Measurements from ENCODE around the gene HOXA11. TPM values are rescaled to one million over a fixed set of nuclear protein-coding genes. Genes with fewer than 3 reads are reported as not detected.

HOXA11 gene
- total RNA-seq, 1 donor from 2014 or later, result not detected

DNA sequence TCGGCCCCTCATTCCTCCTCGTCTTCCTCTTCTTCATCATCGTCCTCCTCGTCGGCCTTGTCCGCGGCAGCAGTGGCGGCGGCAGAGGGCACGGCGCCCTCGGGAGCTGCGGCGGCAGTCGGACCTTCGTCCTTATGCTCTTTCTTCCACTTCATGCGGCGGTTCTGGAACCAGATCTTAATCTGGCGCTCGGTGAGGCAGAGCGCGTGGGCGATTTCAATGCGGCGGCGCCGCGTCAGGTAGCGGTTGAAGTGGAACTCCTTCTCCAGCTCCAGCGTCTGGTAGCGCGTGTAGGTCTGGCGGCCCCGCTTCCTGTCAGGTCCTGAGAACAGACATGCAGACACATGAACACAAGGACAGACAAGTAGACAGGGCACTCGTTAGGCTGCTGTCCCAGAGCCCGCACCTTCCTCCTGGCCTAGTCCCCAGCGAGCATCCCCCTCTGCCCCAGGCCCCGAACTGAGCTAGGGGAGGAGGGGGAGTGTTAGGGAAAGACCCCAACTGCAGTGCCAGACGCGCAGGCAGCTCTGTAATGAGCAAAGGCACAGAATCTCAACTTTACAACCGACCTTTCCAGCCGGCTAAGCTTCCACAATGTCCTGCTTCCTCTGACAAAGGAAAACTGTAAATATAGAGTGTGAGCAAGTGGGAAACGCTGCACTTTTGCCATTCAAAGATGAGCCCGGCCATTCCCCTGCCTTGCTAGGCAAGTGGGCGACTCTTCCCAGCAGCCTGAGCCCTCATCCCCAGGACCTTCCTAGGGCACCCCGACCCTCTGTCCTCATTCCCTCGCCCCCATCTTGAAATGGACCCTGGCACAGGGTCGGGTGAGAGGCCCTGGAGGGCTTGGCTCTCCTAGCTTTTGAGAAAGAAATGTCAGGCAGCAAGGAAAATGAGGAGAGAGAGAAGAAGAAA lies 29.9 kb downstream of the HOXA11 start:
- Mint-ChIP-seq H3K27ac (ENCODE audit: unreplicated experiment) (no peak overlapping the region), H3K4me1 (ENCODE audit: low read depth) (peaks cover 19% of the 10 kb centered on the region), H3K36me3 (ENCODE audit: low read depth) (peaks cover 7% of the 10 kb centered on the region), H3K4me3 (ENCODE audit: unreplicated experiment) (peak overlapping the region; percentile 28), H3K27me3 (ENCODE audit: low read depth) (peaks cover 83% of the 10 kb centered on the region), H3K9me3 (ENCODE audit: low read depth) (peaks cover 4% of the 10 kb centered on the region)
- TF ChIP-seq, protein P1, sequence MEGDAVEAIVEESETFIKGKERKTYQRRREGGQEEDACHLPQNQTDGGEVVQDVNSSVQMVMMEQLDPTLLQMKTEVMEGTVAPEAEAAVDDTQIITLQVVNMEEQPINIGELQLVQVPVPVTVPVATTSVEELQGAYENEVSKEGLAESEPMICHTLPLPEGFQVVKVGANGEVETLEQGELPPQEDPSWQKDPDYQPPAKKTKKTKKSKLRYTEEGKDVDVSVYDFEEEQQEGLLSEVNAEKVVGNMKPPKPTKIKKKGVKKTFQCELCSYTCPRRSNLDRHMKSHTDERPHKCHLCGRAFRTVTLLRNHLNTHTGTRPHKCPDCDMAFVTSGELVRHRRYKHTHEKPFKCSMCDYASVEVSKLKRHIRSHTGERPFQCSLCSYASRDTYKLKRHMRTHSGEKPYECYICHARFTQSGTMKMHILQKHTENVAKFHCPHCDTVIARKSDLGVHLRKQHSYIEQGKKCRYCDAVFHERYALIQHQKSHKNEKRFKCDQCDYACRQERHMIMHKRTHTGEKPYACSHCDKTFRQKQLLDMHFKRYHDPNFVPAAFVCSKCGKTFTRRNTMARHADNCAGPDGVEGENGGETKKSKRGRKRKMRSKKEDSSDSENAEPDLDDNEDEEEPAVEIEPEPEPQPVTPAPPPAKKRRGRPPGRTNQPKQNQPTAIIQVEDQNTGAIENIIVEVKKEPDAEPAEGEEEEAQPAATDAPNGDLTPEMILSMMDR (IDR thresholded peaks at IDR 0.05), result no peak
- DNase-seq (ENCODE audit: low spot score), result peak; percentile 84

DNA sequence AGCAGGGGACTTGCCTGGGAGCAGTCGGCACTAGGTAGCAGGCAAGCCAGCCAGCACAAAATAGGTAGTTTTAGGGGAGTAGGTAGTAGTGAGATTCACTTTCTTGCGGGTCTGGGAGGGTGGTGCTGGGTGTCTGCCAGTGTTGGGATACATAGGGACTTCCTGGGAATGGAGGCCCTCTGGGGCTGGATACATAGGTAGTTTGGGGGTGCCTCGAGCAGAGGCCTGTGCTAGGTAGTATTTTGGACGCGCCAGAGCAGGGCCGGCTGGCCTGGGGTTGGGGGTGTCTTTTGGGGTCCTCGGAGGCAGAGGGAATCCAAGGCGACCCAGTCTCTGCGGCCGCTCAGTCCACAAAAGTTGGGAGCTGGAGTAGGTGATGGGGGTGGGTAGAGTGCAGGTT lies 30.7 kb downstream of the HOXA11 start:
- Mint-ChIP-seq H3K4me1 (ENCODE audit: low read depth) (peaks cover 19% of the 10 kb centered on the region), H3K27ac (ENCODE audit: unreplicated experiment) (no peak overlapping the region), H3K27me3 (ENCODE audit: low read depth) (peaks cover 86% of the 10 kb centered on the region), H3K36me3 (ENCODE audit: low read depth) (peaks cover 7% of the 10 kb centered on the region), H3K9me3 (ENCODE audit: low read depth) (peaks cover 4% of the 10 kb centered on the region), H3K4me3 (ENCODE audit: unreplicated experiment) (no peak overlapping the region)
- no peak for DNase-seq (ENCODE audit: low spot score)
- TF ChIP-seq, protein P1 (IDR thresholded peaks at IDR 0.05), result no peak

DNA sequence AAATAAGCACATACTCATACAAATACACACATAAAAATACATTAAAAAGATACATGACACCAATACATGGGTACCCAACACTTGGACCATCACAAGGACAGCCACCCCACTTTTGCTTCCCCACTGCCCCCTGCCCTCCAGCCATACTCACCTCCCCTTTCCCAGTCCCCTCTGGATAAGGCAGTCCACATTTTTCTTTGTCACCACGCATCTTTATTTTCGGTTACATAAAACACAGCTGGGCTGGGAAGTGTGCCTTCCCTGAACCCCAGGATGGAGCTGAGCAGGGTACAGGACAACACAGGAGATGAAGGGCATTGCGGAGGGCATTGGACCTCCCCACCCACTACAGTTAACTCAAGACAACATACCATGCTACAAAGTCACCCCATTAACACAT lies 31.5 kb downstream of the HOXA11 start:
- H3K9me3 Mint-ChIP-seq (ENCODE audit: low read depth), result peaks cover 2% of the 10 kb centered on the region
- TF ChIP-seq, protein P1 (IDR thresholded peaks at IDR 0.05), result no peak
- no peak overlapping the region for H3K4me3 Mint-ChIP-seq (ENCODE audit: unreplicated experiment)
- no peak overlapping the region for H3K27ac Mint-ChIP-seq (ENCODE audit: unreplicated experiment)
- H3K36me3 Mint-ChIP-seq (ENCODE audit: low read depth), result peaks cover 5% of the 10 kb centered on the region
- peaks cover 19% of the 10 kb centered on the region for H3K4me1 Mint-ChIP-seq (ENCODE audit: low read depth)
- DNase-seq (ENCODE audit: low spot score), result no peak
- H3K27me3 Mint-ChIP-seq (ENCODE audit: low read depth), result peaks cover 86% of the 10 kb centered on the region

DNA sequence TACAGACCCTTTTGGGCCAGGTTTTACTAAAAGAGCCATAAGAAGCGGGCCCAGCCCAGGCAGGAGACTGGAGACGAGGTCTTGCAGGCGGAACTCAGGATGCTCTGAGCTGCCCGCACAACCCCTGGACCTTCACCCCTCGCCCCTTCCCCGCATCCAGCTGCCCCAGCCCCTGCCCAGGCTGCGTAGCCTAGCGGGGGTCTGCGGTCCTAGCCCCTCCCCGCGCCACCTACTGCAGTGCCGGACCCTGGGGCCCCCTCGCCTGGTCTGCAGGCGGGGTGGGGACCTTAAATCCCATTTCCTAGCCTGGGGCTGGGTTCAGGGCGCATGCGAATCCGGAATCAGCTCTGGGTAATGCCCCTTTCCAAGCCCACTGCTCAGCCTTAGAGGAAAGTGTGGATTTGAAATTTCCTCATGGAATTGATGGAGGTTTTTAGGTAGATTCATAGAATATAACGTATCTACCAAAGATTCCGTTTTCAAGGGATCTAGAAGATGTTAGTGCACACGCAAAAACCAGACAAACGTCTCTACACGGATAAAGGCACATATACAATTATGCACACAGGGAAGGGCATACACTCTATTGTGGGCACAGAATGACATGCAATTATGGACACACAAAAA lies 32.1 kb downstream of the HOXA11 start:
- H3K4me1 Mint-ChIP-seq (ENCODE audit: low read depth), result peaks cover 22% of the 10 kb centered on the region
- no peak overlapping the region for H3K27ac Mint-ChIP-seq (ENCODE audit: unreplicated experiment)
- no peaks in the 10 kb centered on the region for H3K9me3 Mint-ChIP-seq (ENCODE audit: low read depth)
- H3K36me3 Mint-ChIP-seq (ENCODE audit: low read depth), result peaks cover 3% of the 10 kb centered on the region
- TF ChIP-seq, protein P1 (IDR thresholded peaks at IDR 0.05), result no peak
- H3K27me3 Mint-ChIP-seq (ENCODE audit: low read depth), result peaks cover 87% of the 10 kb centered on the region
- H3K4me3 Mint-ChIP-seq (ENCODE audit: unreplicated experiment), result no peak overlapping the region
- DNase-seq (ENCODE audit: low spot score), result peak; percentile 74

DNA sequence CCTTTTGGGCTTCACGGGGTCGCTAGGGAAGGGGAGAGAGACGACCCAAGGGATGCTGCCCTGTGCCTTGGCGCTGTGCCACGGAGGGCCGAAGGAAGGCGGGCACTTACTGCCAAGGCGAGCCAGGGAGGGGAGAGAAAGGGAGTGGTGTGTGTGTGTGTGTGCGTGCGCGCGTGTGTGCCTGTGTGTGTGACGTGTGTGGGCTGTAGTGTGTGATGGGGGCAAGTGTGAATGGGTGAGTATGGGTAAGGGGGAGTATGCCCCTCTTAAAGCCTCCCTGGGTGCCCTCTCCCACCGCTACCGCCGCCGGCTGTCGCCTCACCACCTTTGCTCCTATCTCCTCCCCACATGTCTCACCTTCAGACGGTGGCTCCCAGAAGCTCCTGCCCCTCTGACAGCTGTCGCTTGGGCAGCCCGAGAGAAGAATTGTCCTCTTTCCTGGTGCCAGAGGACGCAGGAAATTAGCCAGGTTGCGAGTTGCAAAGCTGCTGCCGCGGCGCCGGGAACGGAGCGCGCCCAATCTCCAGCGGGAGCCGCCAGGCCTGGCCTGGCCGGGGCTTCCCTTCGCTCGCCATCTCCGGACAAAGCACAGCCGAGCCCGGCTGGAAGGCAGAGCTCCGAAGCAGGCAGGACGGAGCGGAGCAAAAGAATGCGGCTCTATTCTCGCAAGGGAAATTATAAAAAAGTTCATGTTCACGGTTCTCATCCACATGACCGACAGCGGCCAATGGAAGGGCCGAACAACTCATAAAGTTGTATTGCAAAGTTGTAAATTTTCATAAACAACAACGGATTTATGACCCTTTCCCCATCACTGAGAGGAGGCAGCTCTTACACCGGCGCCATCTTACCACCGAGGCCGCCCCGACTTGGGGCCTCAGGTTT lies 32.9 kb downstream of the HOXA11 start, which contains the start of gene HOXA3:
Gene HOXA3, minus strand, starts transcription at position 653 of the 885 bp plus-strand sequence. CDS start 41,943 bp downstream, outside the sequence.
- Mint-ChIP-seq H3K36me3 (ENCODE audit: low read depth) (peaks cover 3% of the 10 kb centered on the region), H3K4me3 (ENCODE audit: unreplicated experiment) (peak within 1 kb of the TSS; percentile 64), H3K27ac (ENCODE audit: unreplicated experiment) (no peak within 1 kb of the TSS), H3K9me3 (ENCODE audit: low read depth) (no peaks in the 10 kb centered on the region), H3K4me1 (ENCODE audit: low read depth) (peaks cover 22% of the 10 kb centered on the region), H3K27me3 (ENCODE audit: low read depth) (peaks cover 85% of the 10 kb centered on the region)
- TF ChIP-seq, protein P1 (IDR thresholded peaks at IDR 0.05), result no peak
- no peak for DNase-seq (ENCODE audit: low spot score)

Data from chondrocyte (in vitro differentiated cells).